ENCODE results near the gene SEC16B.

- TF ChIP-seq, protein P1, sequence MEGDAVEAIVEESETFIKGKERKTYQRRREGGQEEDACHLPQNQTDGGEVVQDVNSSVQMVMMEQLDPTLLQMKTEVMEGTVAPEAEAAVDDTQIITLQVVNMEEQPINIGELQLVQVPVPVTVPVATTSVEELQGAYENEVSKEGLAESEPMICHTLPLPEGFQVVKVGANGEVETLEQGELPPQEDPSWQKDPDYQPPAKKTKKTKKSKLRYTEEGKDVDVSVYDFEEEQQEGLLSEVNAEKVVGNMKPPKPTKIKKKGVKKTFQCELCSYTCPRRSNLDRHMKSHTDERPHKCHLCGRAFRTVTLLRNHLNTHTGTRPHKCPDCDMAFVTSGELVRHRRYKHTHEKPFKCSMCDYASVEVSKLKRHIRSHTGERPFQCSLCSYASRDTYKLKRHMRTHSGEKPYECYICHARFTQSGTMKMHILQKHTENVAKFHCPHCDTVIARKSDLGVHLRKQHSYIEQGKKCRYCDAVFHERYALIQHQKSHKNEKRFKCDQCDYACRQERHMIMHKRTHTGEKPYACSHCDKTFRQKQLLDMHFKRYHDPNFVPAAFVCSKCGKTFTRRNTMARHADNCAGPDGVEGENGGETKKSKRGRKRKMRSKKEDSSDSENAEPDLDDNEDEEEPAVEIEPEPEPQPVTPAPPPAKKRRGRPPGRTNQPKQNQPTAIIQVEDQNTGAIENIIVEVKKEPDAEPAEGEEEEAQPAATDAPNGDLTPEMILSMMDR (IDR thresholded peaks at IDR 0.05): peak; percentile 99
- no peak for TF ChIP-seq ZFX (IDR thresholded peaks at IDR 0.05; ENCODE audit: borderline replicate concordance)
Observed at GRCh38 chr1:177945943-177946650, 23.8 kb downstream of the SEC16B start.
